Neural progenitor cell (in vitro differentiated cells): ENCODE results near the gene CASP4.

Experiments used
- EZH2 ChIP-seq: fragments of 200-600 bp; sonication (generic); IDR thresholded peaks from 2 replicates; pipeline ENCODE4 v1.6.1; 2017; ENCODE audit warnings: antibody characterized with exemption, mild to moderate bottlenecking, moderate library complexity
- EZH2phosphoT487 ChIP-seq: fragments of 200-600 bp; sonication (generic); IDR thresholded peaks from 2 replicates; pipeline ENCODE4 v1.6.1; 2017; ENCODE audit warnings: antibody characterized with exemption
- TF ChIP-seq, protein P1 (sequence below): fragments of 200-600 bp; sonication (generic); IDR thresholded peaks from 2 replicates; pipeline ENCODE4 v1.5.1; 2017; ENCODE audit warnings: antibody characterized with exemption, mild to moderate bottlenecking

GRCh38 chr11:105005451-105005845 lies 37.1 kb upstream of the CASP4 start:
- TF ChIP-seq, protein P1, sequence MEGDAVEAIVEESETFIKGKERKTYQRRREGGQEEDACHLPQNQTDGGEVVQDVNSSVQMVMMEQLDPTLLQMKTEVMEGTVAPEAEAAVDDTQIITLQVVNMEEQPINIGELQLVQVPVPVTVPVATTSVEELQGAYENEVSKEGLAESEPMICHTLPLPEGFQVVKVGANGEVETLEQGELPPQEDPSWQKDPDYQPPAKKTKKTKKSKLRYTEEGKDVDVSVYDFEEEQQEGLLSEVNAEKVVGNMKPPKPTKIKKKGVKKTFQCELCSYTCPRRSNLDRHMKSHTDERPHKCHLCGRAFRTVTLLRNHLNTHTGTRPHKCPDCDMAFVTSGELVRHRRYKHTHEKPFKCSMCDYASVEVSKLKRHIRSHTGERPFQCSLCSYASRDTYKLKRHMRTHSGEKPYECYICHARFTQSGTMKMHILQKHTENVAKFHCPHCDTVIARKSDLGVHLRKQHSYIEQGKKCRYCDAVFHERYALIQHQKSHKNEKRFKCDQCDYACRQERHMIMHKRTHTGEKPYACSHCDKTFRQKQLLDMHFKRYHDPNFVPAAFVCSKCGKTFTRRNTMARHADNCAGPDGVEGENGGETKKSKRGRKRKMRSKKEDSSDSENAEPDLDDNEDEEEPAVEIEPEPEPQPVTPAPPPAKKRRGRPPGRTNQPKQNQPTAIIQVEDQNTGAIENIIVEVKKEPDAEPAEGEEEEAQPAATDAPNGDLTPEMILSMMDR, result no peak
- TF ChIP-seq EZH2phosphoT487 (no peak), EZH2 (no peak)
